IgD-negative memory B cell (primary cell): ENCODE results near the gene MGMT. TPM values are rescaled to one million over a fixed set of nuclear protein-coding genes. Genes with fewer than 3 reads are reported as not detected.

Experiments used
- H3K27ac Mint-ChIP-seq, 3 donors: one replicate each; pipeline ENCODE4 v1.8.0; 2020 to 2022; ENCODE audit warnings: mild to moderate bottlenecking in 3 of 3, mixed read lengths in 3 of 3, moderate library complexity in 1 of 3
- H3K27me3 Mint-ChIP-seq: one replicate; pipeline ENCODE4 v1.8.0; 2021; ENCODE audit warnings: mixed read lengths
- H3K36me3 Mint-ChIP-seq: one replicate; pipeline ENCODE4 v1.8.0; 2020; ENCODE audit warnings: mild to moderate bottlenecking, mixed read lengths
- H3K4me1 Mint-ChIP-seq, 3 donors: one replicate each; pipeline ENCODE4 v1.8.0; 2020 to 2022; ENCODE audit warnings: mixed read lengths in 3 of 3, mild to moderate bottlenecking in 1 of 3
- H3K4me3 Mint-ChIP-seq, 4 donors: one replicate each; pipeline ENCODE4 v1.8.0; 2020 to 2022; ENCODE audit warnings: mild to moderate bottlenecking in 4 of 4, mixed read lengths in 4 of 4, moderate library complexity in 3 of 4
- H3K9me3 Mint-ChIP-seq, 3 donors: one replicate each; pipeline ENCODE4 v1.8.0; 2020 to 2021; ENCODE audit warnings: mixed read lengths in 3 of 3, mild to moderate bottlenecking in 1 of 3
- polyA plus RNA-seq: library from polyadenylated mRNA; unstranded; fragments of 300-500 nt; fragmentation: Illumina TruSeq; gene quantifications from one replicate; pipeline ENCODE4 v1.2.3, GENCODE V29; 2021

MGMT gene
- polyA plus RNA-seq, 1 donor from 2014 or later: 35.1 TPM

- Mint-ChIP-seq H3K36me3 (peaks cover 2% of the 10 kb centered on the region), H3K4me1 (no peaks in the 10 kb centered on the region), H3K9me3 (peaks cover 0 to 2% (median 0%) of the 10 kb centered on the region in 3 donors), H3K4me3 (peak overlapping the region in 1 of 4 donors; percentile 17), H3K27ac (no peak overlapping the region), H3K27me3 (no peaks in the 10 kb centered on the region)
Observed at GRCh38 chr10:129759214-129760002, 292.4 kb downstream of the MGMT start.

- Mint-ChIP-seq H3K27me3 (no peaks in the 10 kb centered on the region), H3K36me3 (peaks cover 2% of the 10 kb centered on the region), H3K9me3 (no peaks in the 10 kb centered on the region), H3K4me3 (no peak overlapping the region), H3K4me1 (no peaks in the 10 kb centered on the region), H3K27ac (no peak overlapping the region)
Observed at GRCh38 chr10:129760003-129760315, 292.9 kb downstream of the MGMT start.

- Mint-ChIP-seq H3K4me1 (no peaks in the 10 kb centered on the region), H3K27me3 (no peaks in the 10 kb centered on the region), H3K27ac (no peak overlapping the region), H3K36me3 (peaks cover 2% of the 10 kb centered on the region), H3K4me3 (peak overlapping the region in 1 of 4 donors; percentile 52), H3K9me3 (no peaks in the 10 kb centered on the region)
Observed at GRCh38 chr10:129760416-129760815, 293.4 kb downstream of the MGMT start.

- H3K36me3 Mint-ChIP-seq: peaks cover 2% of the 10 kb centered on the region
- H3K27ac Mint-ChIP-seq: no peak overlapping the region
- H3K4me3 Mint-ChIP-seq: no peak overlapping the region
- H3K9me3 Mint-ChIP-seq: peaks cover 0 to 2% (median 0%) of the 10 kb centered on the region in 3 donors
- no peaks in the 10 kb centered on the region for H3K27me3 Mint-ChIP-seq
- H3K4me1 Mint-ChIP-seq: no peaks in the 10 kb centered on the region
Observed at GRCh38 chr10:129761197-129761972, 294.3 kb downstream of the MGMT start.

GRCh38 chr10:129761981-129762956, 295.2 kb downstream of the MGMT start:
- H3K27ac Mint-ChIP-seq: no peak overlapping the region
- H3K4me3 Mint-ChIP-seq: no peak overlapping the region
- H3K9me3 Mint-ChIP-seq: peaks cover 0 to 2% (median 0%) of the 10 kb centered on the region in 3 donors
- H3K36me3 Mint-ChIP-seq: peaks cover 2% of the 10 kb centered on the region
- H3K27me3 Mint-ChIP-seq: no peaks in the 10 kb centered on the region
- no peaks in the 10 kb centered on the region for H3K4me1 Mint-ChIP-seq

- H3K4me3 Mint-ChIP-seq: no peak overlapping the region
- no peaks in the 10 kb centered on the region for H3K4me1 Mint-ChIP-seq
- no peak overlapping the region for H3K27ac Mint-ChIP-seq
- peaks cover 0 to 2% (median 0%) of the 10 kb centered on the region in 3 donors for H3K9me3 Mint-ChIP-seq
- H3K36me3 Mint-ChIP-seq: peaks cover 8% of the 10 kb centered on the region
- no peaks in the 10 kb centered on the region for H3K27me3 Mint-ChIP-seq
Observed at GRCh38 chr10:129764011-129764900, 297.2 kb downstream of the MGMT start.

- Mint-ChIP-seq H3K4me3 (no peak overlapping the region), H3K27me3 (no peaks in the 10 kb centered on the region), H3K27ac (no peak overlapping the region), H3K9me3 (peaks cover 0 to 2% (median 0%) of the 10 kb centered on the region in 3 donors), H3K4me1 (no peaks in the 10 kb centered on the region), H3K36me3 (peaks cover 12% of the 10 kb centered on the region)
Observed at GRCh38 chr10:129764901-129765663, 298.0 kb downstream of the MGMT start.

- Mint-ChIP-seq H3K36me3 (peaks cover 12% of the 10 kb centered on the region), H3K27me3 (no peaks in the 10 kb centered on the region), H3K27ac (no peak overlapping the region), H3K4me3 (no peak overlapping the region), H3K4me1 (no peaks in the 10 kb centered on the region), H3K9me3 (peaks cover 0 to 2% (median 0%) of the 10 kb centered on the region in 3 donors)
Observed at GRCh38 chr10:129765664-129766550, 298.9 kb downstream of the MGMT start.

- H3K4me1 Mint-ChIP-seq: no peaks in the 10 kb centered on the region
- peaks cover 0 to 2% (median 0%) of the 10 kb centered on the region in 3 donors for H3K9me3 Mint-ChIP-seq
- H3K36me3 Mint-ChIP-seq: peaks cover 15% of the 10 kb centered on the region
- no peak overlapping the region for H3K27ac Mint-ChIP-seq
- H3K27me3 Mint-ChIP-seq: no peaks in the 10 kb centered on the region
- H3K4me3 Mint-ChIP-seq: no peak overlapping the region
Observed at GRCh38 chr10:129766611-129767550, 299.8 kb downstream of the MGMT start.

GRCh38 chr10:129767751-129768150, 300.7 kb downstream of the MGMT start:
- Mint-ChIP-seq H3K4me3 (no peak overlapping the region), H3K36me3 (peaks cover 15% of the 10 kb centered on the region)

GRCh38 chr10:129768437-129769355, 301.7 kb downstream of the MGMT start:
- H3K9me3 Mint-ChIP-seq: peaks cover 0 to 2% (median 0%) of the 10 kb centered on the region in 3 donors
- no peak overlapping the region for H3K27ac Mint-ChIP-seq
- no peak overlapping the region for H3K4me3 Mint-ChIP-seq
- no peaks in the 10 kb centered on the region for H3K4me1 Mint-ChIP-seq
- H3K27me3 Mint-ChIP-seq: no peaks in the 10 kb centered on the region
- H3K36me3 Mint-ChIP-seq: peaks cover 13% of the 10 kb centered on the region

More at GRCh38 chr10:129767751-129768150, 300.7 kb downstream of the MGMT start:
- H3K9me3 Mint-ChIP-seq: peaks cover 0 to 2% (median 0%) of the 10 kb centered on the region in 3 donors
- H3K4me1 Mint-ChIP-seq: no peaks in the 10 kb centered on the region
- no peaks in the 10 kb centered on the region for H3K27me3 Mint-ChIP-seq
- H3K27ac Mint-ChIP-seq: no peak overlapping the region
